Measurements from ENCODE around the gene ROPN1B. TPM values are rescaled to one million over a fixed set of nuclear protein-coding genes. Genes with fewer than 3 reads are reported as not detected.

ROPN1B gene
- total and polyA plus RNA-seq, 2 of the 8 experiments (the other 6 are each of a cell fraction or from before 2014, with no cell fraction given) = 0.30 TPM; not detected in 1

- no peak overlapping the region for H2AK5ac ChIP-seq (ENCODE audit: low read depth, low read length)
- no peak overlapping the region for H4K8ac ChIP-seq (ENCODE audit: extremely low read depth, insufficient read depth, low read length)
- TF ChIP-seq NRF1 (IDR thresholded peaks at IDR 0.05; ENCODE audit: low read depth, low read length) (0 out of 2 replicates have a peak, but pooled peaks have one; percentile 5), CBX5 (IDR thresholded peaks at IDR 0.05; ENCODE audit: low read depth, low read length) (no peak)
- peak overlapping the region; percentile 29 to 38; a peak in 3 of 4 replicates for H3K4me2 ChIP-seq (ENCODE audit: insufficient read depth in 1 of 2, low read depth in 2 of 2, low read length in 2 of 2)
- H3K23me2 ChIP-seq (ENCODE audit: low read depth, low read length) = no peaks in the 10 kb centered on the region
- DNase-seq (ENCODE audit: low read depth in 1 of 2, low spot score in 2 of 2) (no peak), FAIRE-seq (no peak)
- no peaks in the 10 kb centered on the region for H3K4me1 ChIP-seq (replicated peaks in 1 of 4; ENCODE audit: control insufficient read depth in 3 of 4, insufficient read depth in 4 of 4, low read length in 3 of 4)
- no peak overlapping the region for H2BK20ac ChIP-seq (ENCODE audit: low read length)
- H3K79me2 ChIP-seq (ENCODE audit: control insufficient read depth in 1 of 2, insufficient read depth in 2 of 2, low read length in 2 of 2) = no peaks in the 10 kb centered on the region
- no peaks in the 10 kb centered on the region for H4K20me1 ChIP-seq (replicated peaks in 1 of 2; ENCODE audit: control insufficient read depth in 1 of 2, insufficient read depth in 2 of 2, low read length in 2 of 2)
- H3K23ac ChIP-seq (ENCODE audit: insufficient read length) = no peak overlapping the region
- no peak overlapping the region for H3K14ac ChIP-seq (ENCODE audit: insufficient read length)
- no peak overlapping the region for H3K56ac ChIP-seq (replicated peaks; ENCODE audit: insufficient read length, low read depth, low read length)
- H3K4me3 ChIP-seq (ENCODE audit: extremely low read depth in 1 of 4, insufficient read depth in 2 of 4, low read depth in 3 of 4, low read length in 4 of 4) = peak overlapping the region in 2 of 4 experiments; percentile 2 to 46; a peak in 4 of 8 replicates
- no peak overlapping the region for H2BK5ac ChIP-seq (ENCODE audit: low read depth, low read length)
- WGBS, 2 experiments (ENCODE audit: extremely low coverage in 1 of 2, insufficient coverage in 1 of 2, insufficient read length in 1 of 2, insufficient replicate concordance in 2 of 2, low coverage in 1 of 2, low lambda C conversion rate in 2 of 2, missing lambda C conversion rate in 1 of 2) = 49% methylated on average over 31 of the region's 75 CpGs; no CpG with 5 or more reads in 1 of the 2 experiments
- H4K5ac ChIP-seq (ENCODE audit: insufficient read length, low read depth, low read length) = no peak overlapping the region
- H2BK15ac ChIP-seq (ENCODE audit: low read length) = no peak overlapping the region
- no peak overlapping the region for H3K4ac ChIP-seq (replicated peaks; ENCODE audit: insufficient read length, low read depth, low read length)
- H3K27me3 ChIP-seq (replicated peaks in 1 of 4; ENCODE audit: control insufficient read depth in 3 of 4, extremely low read depth in 1 of 4, insufficient read depth in 3 of 4, low read length in 3 of 4) = no peaks in the 10 kb centered on the region
- H2BK120ac ChIP-seq (replicated peaks; ENCODE audit: low read depth, low read length) = no peak overlapping the region
- H3K79me1 ChIP-seq (ENCODE audit: low read depth, low read length) = no peaks in the 10 kb centered on the region
- H3K27ac ChIP-seq (ENCODE audit: low read depth, low read length) = no peak overlapping the region
- no peak overlapping the region for H4K91ac ChIP-seq (replicated peaks; ENCODE audit: insufficient read length, low read length)
- no peak overlapping the region for H3K9ac ChIP-seq (replicated peaks in 1 of 4; ENCODE audit: extremely low read depth in 1 of 4, low read depth in 3 of 4, low read length in 3 of 4)
- H3K36me3 ChIP-seq (ENCODE audit: control insufficient read depth in 2 of 4, insufficient read depth in 4 of 4, low read length in 3 of 4) = no peaks in the 10 kb centered on the region
- H3K18ac ChIP-seq (ENCODE audit: extremely low read depth, low read length) = no peak overlapping the region
- ChIA-PET CTCF (ENCODE audit: partially characterized antibody) (interaction anchor here (1.0 to 1.5 kb wide), 4 partner anchors 14 to 177 kb away, joined by 3 to 5 read pairs (median 3); no protein-coding TSS in a partner anchor), POLR2A (ENCODE audit: partially characterized antibody) (interaction anchor here (0.6 kb wide), 1 partner anchor 279 kb away, joined by 3 read pairs; no protein-coding TSS in a partner anchor)
- no peaks in the 10 kb centered on the region for H3K9me3 ChIP-seq (ENCODE audit: insufficient read depth in 2 of 2, low read depth in 1 of 2, low read length in 1 of 2)
- H2AFZ ChIP-seq (ENCODE audit: low read length) = no peak overlapping the region
- no peak overlapping the region for H2BK12ac ChIP-seq (ENCODE audit: low read depth, low read length)
Observed at GRCh38 chr3:125957674-125958510, 11.1 kb upstream of the ROPN1B start.
